NCI-H128 (cell line): ENCODE measurements around the gene NRG3.

Experiments used
- DNase-seq: peaks from one replicate; lab custom pipeline; 2025; ENCODE audit not compliant: unreplicated experiment; lab: John Stamatoyannopoulos, UW

Gene NRG3

DNA sequence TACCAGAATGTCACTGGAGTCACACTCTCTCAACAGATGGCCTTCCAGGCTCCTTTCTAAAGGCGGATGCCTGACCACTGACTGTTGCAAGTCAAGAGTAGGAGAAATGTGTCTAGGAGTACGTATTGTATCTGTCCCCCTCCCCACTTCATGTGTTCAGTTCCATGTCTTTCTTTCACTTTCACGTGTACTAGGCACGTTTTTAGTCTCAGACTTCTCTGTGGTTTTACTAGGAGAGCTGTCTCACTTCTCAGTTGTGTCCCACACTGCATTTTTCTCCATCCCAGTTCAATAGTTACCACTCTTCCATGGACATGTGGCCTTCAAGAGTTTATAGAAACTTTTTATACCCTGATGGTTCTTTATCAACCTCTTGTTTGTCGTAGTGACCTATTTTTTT is 893.0 kb downstream of the NRG3 start:
- no peak for DNase-seq

GRCh38 chr10:82778908-82779307 is 903.9 kb downstream of the NRG3 start:
- no peak for DNase-seq

DNA sequence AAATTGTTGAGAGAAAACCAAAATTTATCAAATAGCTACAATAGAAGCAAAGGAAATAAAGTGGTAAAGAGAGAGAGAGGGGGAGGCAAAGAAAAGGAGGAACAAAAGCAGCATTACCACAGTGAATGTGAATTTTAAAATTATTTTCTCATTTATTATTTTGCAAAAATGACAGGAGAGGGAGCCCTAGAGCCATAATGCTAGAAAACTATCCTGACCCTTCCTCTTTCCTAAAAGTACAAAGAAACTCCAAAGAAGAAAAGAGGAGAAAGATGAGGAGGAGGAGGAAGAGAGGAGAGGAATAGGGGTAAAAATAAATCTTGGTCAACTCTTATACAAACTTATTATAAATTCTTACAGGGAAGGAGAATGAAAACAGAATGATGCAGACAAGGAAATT is 921.5 kb downstream of the NRG3 start:
- DNase-seq: no peak

- DNase-seq: no peak
Measured at GRCh38 chr10:82801289-82801688, 926.3 kb downstream of the NRG3 start.

DNA sequence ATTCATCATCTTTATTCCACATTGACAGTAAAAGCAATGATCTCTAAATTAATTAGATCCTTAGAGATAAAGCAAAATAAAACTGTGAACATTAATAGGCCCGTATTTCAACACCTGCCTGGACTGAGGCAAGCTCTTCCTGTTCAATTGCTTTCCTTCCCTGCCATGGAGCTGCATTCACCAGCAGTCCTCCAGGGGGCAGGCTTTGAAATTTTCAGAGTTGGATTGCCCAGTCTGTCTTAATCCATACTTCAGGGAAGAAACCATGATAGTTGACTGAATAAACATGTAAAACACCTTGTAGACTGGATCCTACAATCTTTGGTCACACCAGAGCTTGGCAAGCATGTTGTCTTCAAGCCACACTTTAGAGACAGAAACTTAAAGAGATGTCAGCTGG is 936.6 kb downstream of the NRG3 start:
- no peak for DNase-seq

DNA sequence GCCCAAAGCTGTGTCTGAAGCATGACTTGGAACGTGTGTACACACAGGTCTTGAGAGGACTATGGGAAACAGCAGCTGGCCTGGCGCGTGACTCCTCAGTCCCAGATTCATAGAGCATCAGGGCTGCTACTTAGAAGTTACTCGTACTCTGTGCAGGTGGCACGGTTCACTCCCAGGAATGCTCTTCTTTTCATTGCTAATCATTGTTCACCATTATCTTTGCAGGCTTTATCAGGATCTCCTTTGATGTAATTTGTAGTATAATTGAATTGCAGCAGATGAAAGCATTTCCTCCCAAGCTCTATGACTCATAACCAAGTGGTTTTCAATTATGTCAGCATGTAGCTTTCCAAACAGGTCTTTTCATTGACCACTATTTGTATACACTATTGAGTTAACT is 938.9 kb downstream of the NRG3 start:
- DNase-seq: no peak

DNA sequence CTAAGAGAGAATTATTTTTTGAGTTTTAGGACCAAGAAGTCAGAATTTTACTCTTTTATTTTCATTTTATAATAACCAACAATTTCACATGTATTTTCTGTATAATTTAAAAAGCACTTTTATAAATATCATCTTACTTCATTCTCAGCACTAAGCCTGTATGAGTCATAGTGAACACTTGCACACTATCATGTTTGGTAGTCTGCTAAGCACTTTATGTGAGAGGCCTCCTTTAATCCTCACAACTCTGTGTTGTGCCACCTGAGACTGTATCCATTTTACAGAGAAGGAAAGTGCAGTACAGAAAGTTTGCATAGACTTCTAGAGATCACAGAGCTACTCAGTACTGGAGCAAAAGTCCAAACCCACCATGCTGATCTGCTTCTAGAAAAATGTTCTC is 939.6 kb downstream of the NRG3 start:
- no peak for DNase-seq

GRCh38 chr10:82815680-82816079 is 940.7 kb downstream of the NRG3 start:
- no peak for DNase-seq

- no peak for DNase-seq
Measured at GRCh38 chr10:82817676-82818422, 942.9 kb downstream of the NRG3 start.

DNA sequence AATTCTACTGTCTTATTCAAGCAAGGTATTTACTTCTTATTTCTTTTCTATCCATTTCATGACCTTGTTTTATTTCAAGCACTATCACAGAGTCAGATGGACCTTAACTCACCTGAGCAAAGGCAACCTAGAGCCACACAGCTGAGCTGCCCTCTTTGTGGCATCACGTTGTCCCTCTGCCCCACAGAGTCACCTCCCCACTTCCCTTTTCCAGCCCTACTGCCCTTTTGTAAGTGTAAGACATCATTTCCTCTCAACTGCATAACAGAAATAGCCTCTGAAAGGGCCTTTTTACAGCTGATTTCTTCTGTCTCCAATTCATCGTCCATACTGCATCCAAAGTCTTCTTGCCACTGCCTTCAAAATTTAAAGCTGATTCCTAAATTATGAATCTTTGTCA is 946.0 kb downstream of the NRG3 start:
- no peak for DNase-seq

DNA sequence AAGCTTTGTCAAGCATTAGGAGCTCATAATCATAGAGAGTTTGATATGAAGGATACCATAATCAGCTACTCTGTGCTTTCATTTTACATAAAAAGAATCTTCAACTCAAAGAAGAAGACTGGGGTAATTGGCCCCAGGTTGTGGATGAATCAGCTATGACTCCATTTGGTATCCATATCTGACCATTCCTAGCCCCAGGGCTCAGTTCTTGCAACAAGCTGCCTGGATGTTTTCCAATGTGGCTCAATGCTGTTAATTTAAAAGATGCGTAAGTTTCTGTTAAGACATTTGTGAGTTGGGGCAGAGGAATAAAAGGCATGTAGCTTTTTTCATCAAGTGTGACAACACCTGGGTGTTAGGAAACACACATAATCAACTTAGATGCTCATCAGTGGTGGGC is 951.1 kb downstream of the NRG3 start:
- no peak for DNase-seq

GRCh38 chr10:82827901-82828300 is 952.9 kb downstream of the NRG3 start:
- no peak for DNase-seq

DNA sequence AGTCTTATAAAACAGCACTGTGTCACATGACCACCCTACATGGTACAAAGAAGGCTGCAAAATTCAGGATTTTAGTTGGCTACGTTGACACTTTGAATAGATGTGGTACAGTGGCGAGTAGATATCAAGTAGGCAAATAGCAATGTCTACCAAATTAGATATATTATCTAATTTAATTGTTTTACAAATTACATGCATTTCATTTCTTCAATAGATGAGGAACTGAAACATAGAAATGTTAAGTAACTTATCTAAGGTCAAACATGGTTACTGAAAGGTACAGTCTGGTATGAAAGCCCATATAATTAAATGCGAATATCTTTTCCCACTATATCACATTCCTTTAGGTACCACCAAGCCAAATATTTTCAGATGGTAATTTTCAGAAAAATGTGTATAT is 972.2 kb downstream of the NRG3 start:
- DNase-seq: no peak

GRCh38 chr10:82850191-82850590 is 975.2 kb downstream of the NRG3 start:
- no peak for DNase-seq

DNA sequence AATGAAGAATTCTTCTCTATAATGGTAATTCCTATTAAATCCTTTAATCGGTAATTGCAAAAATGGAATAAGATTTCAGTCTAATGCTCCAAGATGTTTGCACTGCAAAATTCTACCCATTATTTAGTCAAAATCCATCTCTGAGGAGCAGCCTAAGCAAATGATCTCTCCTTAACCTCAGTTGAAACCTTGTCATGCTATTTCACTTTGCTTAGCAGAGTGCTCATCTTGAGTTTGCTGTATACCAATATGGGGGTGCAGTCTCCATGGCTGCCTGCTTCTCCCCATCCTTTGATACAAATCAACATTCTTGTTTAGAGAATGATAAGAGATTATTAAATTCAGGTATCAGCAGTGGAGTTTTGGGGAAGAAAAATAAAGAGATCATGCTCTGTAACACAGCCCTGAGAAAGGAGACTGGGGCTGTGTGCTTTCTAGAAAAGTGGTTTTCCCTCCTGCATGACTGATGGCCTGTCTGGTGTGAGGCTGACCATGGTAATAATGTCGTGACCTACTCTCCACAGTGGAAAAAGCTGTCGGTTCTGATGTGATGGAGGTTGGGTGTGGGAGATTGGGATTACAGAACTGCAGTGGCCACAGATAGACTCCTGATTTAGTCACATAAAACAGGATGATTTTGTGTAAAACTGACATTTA is 982.1 kb downstream of the NRG3 start:
- DNase-seq: no peak

GRCh38 chr10:82861889-82862288 is 986.9 kb downstream of the NRG3 start:
- DNase-seq: no peak

- no peak for DNase-seq
Measured at GRCh38 chr10:82865366-82865765, 990.4 kb downstream of the NRG3 start.

DNA sequence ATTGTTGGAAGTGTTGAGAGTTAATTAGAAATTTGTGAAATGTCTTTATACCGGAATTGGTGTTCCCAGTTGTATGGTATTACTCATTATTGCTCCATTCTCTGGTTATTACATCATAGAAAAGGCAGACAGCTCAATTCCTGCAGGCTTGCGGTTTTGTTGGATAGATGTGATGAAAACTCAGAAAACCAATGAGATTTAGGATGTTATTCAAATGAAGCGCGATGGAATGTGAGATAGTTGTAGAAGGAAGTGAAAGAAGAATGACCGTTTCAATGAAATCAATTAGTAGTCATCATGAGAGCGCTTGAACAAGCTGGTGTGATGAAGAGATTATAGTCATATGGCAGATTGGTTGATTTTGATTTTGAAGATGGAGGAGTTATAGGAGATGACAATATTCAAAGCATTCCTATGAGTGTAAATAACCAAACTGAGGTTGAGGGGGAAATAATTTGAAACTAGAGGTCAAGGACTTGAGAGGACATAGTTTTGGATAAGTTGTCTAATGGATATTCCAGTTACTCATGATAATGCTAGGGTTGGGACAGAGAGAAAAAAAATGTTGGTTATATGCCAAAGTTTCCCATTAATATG is 991.5 kb downstream of the NRG3 start:
- no peak for DNase-seq

- no peak for DNase-seq
Measured at GRCh38 chr10:82867056-82867455, 992.1 kb downstream of the NRG3 start.

GRCh38 chr10:82874671-82875070 is 999.7 kb downstream of the NRG3 start:
- DNase-seq: no peak

DNA sequence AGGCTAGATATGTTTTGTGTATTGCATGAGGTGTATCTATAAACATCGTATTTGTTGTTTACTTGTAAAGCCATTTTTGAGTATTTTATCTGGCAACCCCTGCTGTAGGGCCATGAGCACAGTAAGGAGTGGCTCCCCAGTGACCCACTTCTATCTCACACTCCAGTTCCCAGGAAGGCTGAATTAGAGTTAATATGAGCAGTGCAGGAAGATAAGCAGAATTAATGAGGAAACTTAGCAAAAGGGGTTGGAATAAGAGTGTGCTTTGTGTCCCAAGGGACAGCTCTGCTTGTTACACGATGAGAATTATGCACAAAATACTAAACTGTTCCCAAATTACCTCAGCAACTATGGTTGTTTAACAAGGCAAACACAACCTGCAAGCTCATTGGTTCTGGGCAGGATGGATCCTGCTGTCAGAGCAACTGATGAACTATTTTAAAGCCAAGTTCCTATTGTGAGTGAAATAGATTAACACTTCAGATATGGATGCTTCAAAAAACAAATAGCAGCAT is 1005.8 kb downstream of the NRG3 start:
- no peak for DNase-seq

DNA sequence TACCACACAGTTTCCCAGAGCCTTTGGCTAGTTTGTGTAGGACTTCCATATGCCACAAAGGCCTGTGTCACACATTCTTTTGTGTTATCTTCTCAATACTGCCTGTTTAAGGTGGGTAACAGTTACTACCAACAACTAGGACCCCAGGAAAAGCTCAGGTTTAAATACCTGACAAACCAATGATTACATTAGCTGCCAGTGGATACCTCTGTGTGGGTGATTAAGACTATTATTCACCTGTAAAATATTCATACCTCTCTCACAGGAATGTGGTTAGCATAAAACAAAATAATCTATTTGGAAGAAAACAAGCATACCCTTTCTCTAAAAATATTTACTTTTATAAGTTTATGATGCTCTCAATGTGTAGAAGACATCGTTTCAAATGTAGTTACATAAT is 1007.7 kb downstream of the NRG3 start:
- DNase-seq: no peak
